HG03196 (cell line): ENCODE measurements around the gene STT3A.

Experiments used
- ATAC-seq: cut with Tn5 transposase; IDR thresholded peaks from one replicate; pipeline ENCODE4 v1.9.1; 2021; ENCODE audit not compliant: unreplicated experiment

The STT3A gene

DNA sequence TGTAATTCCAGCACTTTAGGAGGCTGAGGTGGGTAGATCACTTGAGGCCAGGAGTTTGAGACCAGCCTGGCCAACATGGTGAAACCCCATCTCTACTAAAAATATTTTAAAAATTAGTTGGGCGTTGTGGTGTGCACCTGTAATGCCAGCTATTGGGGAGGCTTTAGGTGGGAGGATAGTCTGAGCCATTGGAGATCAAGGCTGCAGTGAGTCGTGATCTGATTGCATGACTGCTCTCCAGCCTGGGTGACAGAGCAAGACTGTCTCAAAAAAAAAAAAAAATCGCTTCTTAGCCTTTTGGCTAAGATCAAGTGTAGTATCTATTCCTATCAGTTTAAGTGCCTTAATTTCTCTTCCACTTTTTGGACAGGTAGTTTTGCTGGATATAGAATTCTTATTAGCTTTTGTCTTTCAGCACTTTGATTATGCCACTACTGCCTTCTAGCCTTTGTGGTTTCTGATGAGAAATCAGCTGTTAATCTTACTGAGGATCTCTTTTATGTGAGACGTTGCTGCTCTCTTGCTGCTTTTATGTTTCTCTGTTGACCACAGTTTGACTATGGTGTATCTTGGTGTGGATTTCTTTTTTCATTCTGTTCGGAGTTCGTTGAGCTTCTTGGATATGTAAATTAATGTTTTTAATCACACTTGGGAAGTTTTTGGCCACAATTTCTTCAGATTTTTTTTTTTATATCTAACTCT is 57.0 kb downstream of the STT3A start:
- ATAC-seq: no peak

DNA sequence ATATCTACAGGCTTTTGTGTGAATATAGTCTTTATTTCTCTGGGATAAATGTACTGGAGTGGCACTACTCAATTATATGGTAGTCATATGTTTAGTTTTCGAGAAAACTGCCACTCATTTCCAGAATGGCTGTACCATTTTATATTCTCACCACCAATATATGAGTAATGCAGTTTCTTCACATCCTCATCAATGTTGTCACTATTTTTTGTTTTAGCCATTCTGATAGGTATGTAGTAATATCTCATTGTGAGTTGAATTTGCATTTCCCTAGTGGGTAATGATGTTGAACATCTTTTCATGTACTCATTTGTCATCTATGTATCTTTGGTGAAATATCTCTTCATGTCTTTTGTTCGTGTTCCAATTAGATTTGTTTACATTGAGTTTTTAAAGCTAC is 70.0 kb downstream of the STT3A start:
- ATAC-seq: no peak

DNA sequence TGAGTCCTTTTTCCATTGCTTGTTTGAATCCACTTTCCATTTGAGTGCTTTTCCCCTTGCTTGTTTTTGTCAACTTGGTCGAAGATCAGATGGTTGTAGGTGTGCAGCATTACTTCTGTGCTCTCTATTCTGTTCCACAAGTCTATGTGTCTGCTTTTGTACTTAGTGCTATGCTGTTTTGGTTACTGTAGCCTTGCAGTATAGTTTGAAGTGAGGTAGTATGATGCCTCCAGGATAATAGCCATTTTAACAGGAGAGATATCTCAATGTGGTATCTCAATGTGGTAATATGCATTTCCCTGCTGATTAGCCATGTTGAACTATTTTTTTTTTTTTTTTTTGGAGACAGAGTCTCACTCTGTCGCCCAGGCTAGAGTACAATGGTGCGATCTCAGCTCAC is 71.3 kb downstream of the STT3A start:
- no peak for ATAC-seq

DNA sequence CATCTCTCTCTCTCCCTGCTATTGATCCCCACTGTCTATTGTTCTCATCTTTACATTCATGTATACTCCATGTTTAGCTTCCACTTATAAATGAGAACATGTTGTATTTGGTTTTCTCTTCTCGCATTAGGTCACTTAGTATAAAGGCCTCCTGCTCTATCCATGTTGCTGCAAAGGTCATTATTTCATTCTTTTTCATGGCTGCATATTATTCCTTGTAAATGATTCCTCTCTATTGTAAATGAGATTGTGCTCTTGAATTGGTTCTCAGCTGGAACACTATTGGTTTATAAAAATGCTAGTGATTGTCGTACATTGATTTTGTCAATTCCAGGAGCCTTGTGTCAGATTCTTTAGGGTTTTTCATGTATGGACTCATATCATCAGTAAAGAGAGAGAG is 74.5 kb downstream of the STT3A start:
- no peak for ATAC-seq

DNA sequence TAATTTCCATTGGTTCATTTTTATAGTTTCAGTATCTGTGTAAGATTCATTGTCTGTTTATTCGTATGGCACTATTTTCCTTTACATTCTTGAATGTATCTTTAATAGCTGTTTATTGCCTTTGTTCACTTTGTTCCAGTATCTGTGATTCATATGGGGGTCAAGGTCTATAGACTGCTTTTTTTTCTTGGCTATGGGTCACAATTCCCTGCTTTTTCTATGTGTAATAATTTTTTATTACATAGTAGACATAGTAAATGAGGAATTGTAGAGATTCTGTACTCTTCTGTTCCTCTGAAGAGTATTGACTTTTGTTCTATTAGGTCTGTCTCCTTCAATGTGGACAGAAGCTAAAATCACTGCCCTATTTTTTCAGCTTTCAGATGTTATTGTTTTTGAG is 77.5 kb downstream of the STT3A start:
- no peak for ATAC-seq

DNA sequence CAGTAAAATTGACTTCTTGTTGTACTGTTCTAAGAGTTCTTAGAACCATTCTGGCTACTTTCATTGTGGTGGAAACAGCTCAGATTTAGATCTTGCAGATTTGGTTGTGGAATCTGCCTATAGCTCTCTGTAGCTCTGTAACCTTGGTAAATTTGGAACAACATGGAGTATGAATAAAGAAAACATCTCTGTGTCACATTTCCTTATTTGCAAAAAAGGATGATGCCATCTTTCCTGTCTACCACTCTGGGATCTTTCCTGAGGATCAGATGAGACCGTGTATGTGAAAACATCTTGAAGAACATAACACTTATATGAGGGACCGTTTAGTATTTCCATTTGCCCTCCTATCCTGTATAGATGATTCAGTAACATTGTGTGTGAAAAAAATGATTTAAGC is 78.9 kb downstream of the STT3A start:
- no peak for ATAC-seq
